B cell (primary cell): ENCODE measurements around the gene ANKRD33.

Experiments
- CTCF ChIP-seq: fragments of 200-600 bp; IDR thresholded peaks from one replicate; pipeline ENCODE4 v1.8.0; 2022; ENCODE audit warnings: antibody characterized with exemption, mild to moderate bottlenecking
- EZH2 ChIP-seq: IDR thresholded peaks from 2 replicates; pipeline ENCODE4 v1.6.1; 2012; ENCODE audit warnings: borderline replicate concordance, low read depth, mild to moderate bottlenecking, moderate library complexity, low read length; ENCODE audit not compliant: insufficient read depth, poor library complexity, severe bottlenecking

- no peak for TF ChIP-seq CTCF
- no peak for TF ChIP-seq EZH2
Observed at GRCh38 chr12:51848841-51849735, 38.8 kb upstream of the ANKRD33 start.
